GM23338 (cell line): Measurements from ENCODE around the gene APH1B. TPM values are rescaled to one million over a fixed set of nuclear protein-coding genes. Genes with fewer than 3 reads are reported as not detected.

Experiments
- ATAC-seq: fragments of 200-7000 bp; cut with Tn5 transposase; 3 replicates; pipeline ENCODE4 v1.9.1; 2020
- DNase-seq: peaks from one replicate; pipeline ENCODE4 v3.0.0-alpha.2; 2015; ENCODE audit warnings: low spot score
- H2AFZ ChIP-seq: fragments of 200-600 bp; sonication (generic); 2 replicates; pipeline ENCODE4 v1.8.0; 2016; ENCODE audit warnings: antibody characterized with exemption, mild to moderate bottlenecking, moderate library complexity
- H3F3A ChIP-seq: fragments of 200-600 bp; sonication (generic); replicated peaks from 2 replicates; pipeline ENCODE4 v1.8.0; 2017; ENCODE audit warnings: antibody characterized with exemption, mixed run types, low read depth
- H3K27ac ChIP-seq: fragments of 200-600 bp; sonication (generic); 2 replicates; pipeline ENCODE4 v1.6.1; 2016; ENCODE audit warnings: low read depth
- H3K27me3 ChIP-seq: fragments of 200-600 bp; sonication (generic); 2 replicates; pipeline ENCODE4 v1.8.0; 2016; ENCODE audit warnings: mild to moderate bottlenecking, mixed run types, moderate library complexity; ENCODE audit not compliant: insufficient read depth
- H3K36me3 ChIP-seq: fragments of 200-600 bp; sonication (generic); 2 replicates; pipeline ENCODE4 v1.8.0; 2016; ENCODE audit warnings: mild to moderate bottlenecking; ENCODE audit not compliant: insufficient read depth
- H3K4me1 ChIP-seq: fragments of 200-600 bp; sonication (generic); 2 replicates; pipeline ENCODE4 v1.8.0; 2016; ENCODE audit warnings: mild to moderate bottlenecking, moderate library complexity; ENCODE audit not compliant: insufficient read depth
- H3K4me2 ChIP-seq: fragments of 200-600 bp; sonication (generic); 2 replicates; pipeline ENCODE4 v1.7.1; 2017; ENCODE audit warnings: mixed run types
- H3K4me3 ChIP-seq: fragments of 200-600 bp; sonication (generic); 2 replicates; pipeline ENCODE4 v1.6.1; 2016; ENCODE audit warnings: mixed run types
- H3K79me2 ChIP-seq: fragments of 200-600 bp; sonication (generic); replicated peaks from 2 replicates; pipeline ENCODE4 v1.8.0; 2017; ENCODE audit warnings: mild to moderate bottlenecking; ENCODE audit not compliant: insufficient read depth
- H3K9me2 ChIP-seq: fragments of 200-600 bp; sonication (generic); 2 replicates; pipeline ENCODE4 v1.8.0; 2017; ENCODE audit not compliant: insufficient read depth
- H4K20me1 ChIP-seq: fragments of 200-600 bp; sonication (generic); replicated peaks from 2 replicates; pipeline ENCODE4 v1.8.0; 2017; ENCODE audit warnings: mild to moderate bottlenecking; ENCODE audit not compliant: insufficient read depth
- H3K27ac Mint-ChIP-seq: 2 replicates; pipeline ENCODE4 v1.8.0; 2020; ENCODE audit warnings: inconsistent platforms, mild to moderate bottlenecking, moderate library complexity, mixed read lengths
- H3K27me3 Mint-ChIP-seq: 3 replicates; pipeline ENCODE4 v1.8.0; 2022; ENCODE audit warnings: low read depth, mild to moderate bottlenecking, moderate library complexity, mixed read lengths, inconsistent platforms; ENCODE audit not compliant: insufficient read depth, poor library complexity
- H3K36me3 Mint-ChIP-seq: 3 replicates; pipeline ENCODE4 v1.8.0; 2021; ENCODE audit warnings: low read depth, mild to moderate bottlenecking, inconsistent platforms, moderate library complexity, mixed read lengths
- H3K4me1 Mint-ChIP-seq: 3 replicates; pipeline ENCODE4 v1.8.0; 2020; ENCODE audit warnings: mild to moderate bottlenecking, inconsistent platforms, mixed read lengths
- H3K4me3 Mint-ChIP-seq: 3 replicates; pipeline ENCODE4 v1.8.0; 2021; ENCODE audit warnings: moderate library complexity, mild to moderate bottlenecking, inconsistent platforms, mixed read lengths
- H3K9me3 Mint-ChIP-seq: 3 replicates; pipeline ENCODE4 v1.8.0; 2020; ENCODE audit warnings: moderate library complexity, mild to moderate bottlenecking, inconsistent platforms, mixed read lengths
- CREB1 ChIP-seq: fragments of 250-450 bp; sonication (Bioruptor Pico); IDR thresholded peaks from 2 replicates; pipeline ENCODE4 v1.5.0; 2020; ENCODE audit warnings: low read depth, mild to moderate bottlenecking, moderate library complexity
- CTCF ChIP-seq, 2 experiments: fragments of 200-600 bp in 1 of 2; sonication (generic) in 1 of 2; conservative IDR thresholded peaks; 2 replicates each; pipeline versions ENCODE4 v1.5.1 to v1.6.1; 2016 to 2017; ENCODE audit warnings: antibody characterized with exemption in 2 of 2, low read depth in 2 of 2, mild to moderate bottlenecking in 2 of 2, moderate library complexity in 1 of 2
- ETS1 ChIP-seq: IDR thresholded peaks from 2 replicates; pipeline ENCODE4 v1.6.1; 2016; ENCODE audit warnings: antibody characterized with exemption
- EZH2 ChIP-seq: fragments of 200-600 bp; sonication (generic); IDR thresholded peaks from one replicate; pipeline ENCODE4 v1.8.0; 2017; ENCODE audit warnings: antibody characterized with exemption, mild to moderate bottlenecking, low read depth; ENCODE audit not compliant: unreplicated experiment
- EZH2phosphoT487 ChIP-seq: fragments of 200-600 bp; sonication (generic); IDR thresholded peaks from one replicate; pipeline ENCODE4 v1.8.1; 2018; ENCODE audit warnings: antibody characterized with exemption; ENCODE audit not compliant: unreplicated experiment
- JUNB ChIP-seq: IDR thresholded peaks from one replicate; pipeline ENCODE4 v1.6.1; 2016; ENCODE audit warnings: antibody characterized with exemption; ENCODE audit not compliant: unreplicated experiment
- NANOG ChIP-seq: IDR thresholded peaks from 2 replicates; pipeline ENCODE4 v1.6.1; 2016; ENCODE audit warnings: antibody characterized with exemption, borderline replicate concordance
- POLR2AphosphoS5 ChIP-seq: IDR thresholded peaks from 2 replicates; pipeline ENCODE4 v1.6.1; 2016; ENCODE audit warnings: antibody characterized with exemption, low read depth
- REST ChIP-seq: IDR thresholded peaks from one replicate; pipeline ENCODE4 v1.6.1; 2018; ENCODE audit warnings: antibody characterized with exemption; ENCODE audit not compliant: unreplicated experiment
- STAT1 ChIP-seq: IDR thresholded peaks from one replicate; pipeline ENCODE4 v1.6.1; 2016; ENCODE audit warnings: antibody characterized with exemption; ENCODE audit not compliant: unreplicated experiment
- ZNF114 ChIP-seq: fragments of 250-450 bp; sonication (Bioruptor Pico); IDR thresholded peaks from 2 replicates; pipeline ENCODE4 v1.5.0; 2020; ENCODE audit warnings: mild to moderate bottlenecking, moderate library complexity
- ZNF331 ChIP-seq: fragments of 250-450 bp; sonication (Bioruptor Pico); IDR thresholded peaks from 2 replicates; pipeline ENCODE4 v1.5.0; 2020; ENCODE audit warnings: low read depth, mild to moderate bottlenecking, moderate library complexity
- ZNF462 ChIP-seq: fragments of 250-450 bp; sonication (Bioruptor Pico); IDR thresholded peaks from 2 replicates; pipeline ENCODE4 v1.5.0; 2020; ENCODE audit warnings: mild to moderate bottlenecking, moderate library complexity
- polyA plus RNA-seq: library from polyadenylated mRNA; unstranded; fragments of >200 nt; fragmentation: Nextera tagmentation; extraction: Ambion mirVana; gene quantifications from 2 replicates; pipeline ENCODE4 v1.2.1, GENCODE V29; 2016
- total RNA-seq: library from RNA; depleted of rRNA; stranded (reverse); fragments of >200 nt; shearing (Covaris generic); gene quantifications from 2 replicates; pipeline ENCODE4 v1.2.3, GENCODE V29; 2014

APH1B gene
- total and polyA plus RNA-seq, 2 experiments from 2014 or later = 14.3 to 24.4 TPM

- Histone ChIP-seq H3K4me1 (peaks cover 16% of the 10 kb centered on the region), H3K27ac (no peak overlapping the region), H3K79me2 (no peaks in the 10 kb centered on the region), H4K20me1 (no peaks in the 10 kb centered on the region), H3K36me3 (no peaks in the 10 kb centered on the region; the same call in 1 of the 2 replicates), H3F3A (no peaks in the 10 kb centered on the region), H3K9me2 (no peaks in the 10 kb centered on the region), H3K4me2 (no peak overlapping the region), H2AFZ (no peak overlapping the region), H3K4me3 (no peak overlapping the region), H3K27me3 (no peaks in the 10 kb centered on the region)
- DNase-seq (no peak), ATAC-seq (no peak)
- Mint-ChIP-seq H3K4me3 (no peak overlapping the region), H3K27me3 (peaks cover 2% of the 10 kb centered on the region), H3K9me3 (no peaks in the 10 kb centered on the region), H3K36me3 (0 out of 3 replicates have a peak, but pooled peaks cover 3% of the 10 kb centered on the region), H3K27ac (no peak overlapping the region; the same call in 1 of the 2 replicates), H3K4me1 (peaks cover 20% of the 10 kb centered on the region)
- TF ChIP-seq CTCF (conservative IDR thresholded peaks at IDR 0.05; ENCODE audit: low read depth in 2 of 2) (no peak), STAT1 (no peak), CREB1 (no peak), EZH2phosphoT487 (no peak), EZH2 (no peak), POLR2AphosphoS5 (no peak), ZNF462 (CRISPR knock-in tag) (no peak), REST (no peak), JUNB (no peak), ZNF114 (no peak), NANOG (no peak), ZNF331 (CRISPR knock-in tag) (no peak), ETS1 (no peak)
Measured at GRCh38 chr15:63252292-63252691, 25.1 kb upstream of the APH1B start.
